Common myeloid progenitor, CD34-positive (primary cell): Measurements from ENCODE around the gene ANKRD50.

ENCODE experiments used
- CTCF ChIA-PET: fragments of 350-600 bp; sonication (Branson Sonifier 250); formaldehyde crosslinking; loops from one replicate; lab custom pipeline; 2021; ENCODE audit warnings: antibody characterized with exemption; lab: Charles Lee
- POLR2A ChIA-PET: fragments of 350-600 bp; sonication (Branson Sonifier 250); formaldehyde crosslinking; loops from one replicate; lab custom pipeline; 2021; ENCODE audit warnings: antibody characterized with exemption; lab: Charles Lee
- DNase-seq, 3 donors: peaks; one replicate each; pipeline versions ENCODE4 v3.0.0 to v3.0.0-alpha.2; 2013
- H3K27ac ChIP-seq, 2 experiments: 1 replicate in 1 of 2; 2 replicates in 1 of 2; pipeline ENCODE4 v1.7.0; 2013; ENCODE audit warnings: inconsistent platforms in 2 of 2, low read length in 2 of 2, mild to moderate bottlenecking in 2 of 2, low read depth in 1 of 2, moderate library complexity in 1 of 2; ENCODE audit not compliant: severe bottlenecking in 2 of 2, insufficient read depth in 1 of 2, poor library complexity in 1 of 2
- H3K27me3 ChIP-seq, 5 experiments: replicated peaks in 2 of 5; 1 replicate in 3 of 5; 2 replicates in 2 of 5; pipeline versions ENCODE4 v1.6.1 to v1.7.0; 2013; ENCODE audit warnings: low read length in 4 of 5, mild to moderate bottlenecking in 2 of 5, moderate library complexity in 2 of 5, inconsistent platforms in 1 of 5; ENCODE audit not compliant: insufficient read depth in 5 of 5, control insufficient read depth in 4 of 5
- H3K36me3 ChIP-seq, 4 experiments: 1 replicate in 2 of 4; 2 replicates in 2 of 4; pipeline versions ENCODE4 v1.6.1 to v1.7.0; 2013; ENCODE audit warnings: low read length in 3 of 4, control low read depth in 1 of 4, mild to moderate bottlenecking in 1 of 4; ENCODE audit not compliant: control insufficient read depth in 4 of 4, insufficient read depth in 4 of 4
- H3K4me1 ChIP-seq, 4 experiments: 1 replicate in 3 of 4; 2 replicates in 1 of 4; pipeline versions ENCODE4 v1.6.1 to v1.7.1; 2013; ENCODE audit warnings: low read length in 3 of 4, mild to moderate bottlenecking in 3 of 4, control low read depth in 1 of 4, inconsistent platforms in 1 of 4, moderate library complexity in 1 of 4; ENCODE audit not compliant: control insufficient read depth in 4 of 4, insufficient read depth in 4 of 4; ENCODE audit errors: control extremely low read depth in 1 of 4
- H3K4me3 ChIP-seq, 7 experiments: 1 replicate in 4 of 7; 2 replicates in 3 of 7; pipeline versions ENCODE4 v1.5.1 to v1.7.0; 2013; ENCODE audit warnings: mild to moderate bottlenecking in 7 of 7, low read length in 6 of 7, moderate library complexity in 6 of 7, inconsistent platforms in 2 of 7, low read depth in 2 of 7, control low read depth in 1 of 7; ENCODE audit not compliant: insufficient read depth in 4 of 7, control insufficient read depth in 1 of 7; ENCODE audit errors: extremely low read depth in 1 of 7
- H3K9me3 ChIP-seq, 5 experiments: 1 replicate in 4 of 5; 2 replicates in 1 of 5; pipeline versions ENCODE4 v1.6.1 to v1.7.1; 2013; ENCODE audit warnings: low read length in 4 of 5, mild to moderate bottlenecking in 2 of 5, inconsistent platforms in 1 of 5, low read depth in 1 of 5, moderate library complexity in 1 of 5; ENCODE audit not compliant: control insufficient read depth in 4 of 5, insufficient read depth in 2 of 5; ENCODE audit errors: control extremely low read depth in 1 of 5
- WGBS: methylation state at CpG from one replicate; pipeline ENCODE4 v1.1.5; 2013; ENCODE audit not compliant: insufficient coverage; 5-methylcytosine and 5-hydroxymethylcytosine counted together

Gene ANKRD50

GRCh38 chr4:124745985-124746801, 33.7 kb upstream of the ANKRD50 start:
- POLR2A ChIA-PET = no interaction called here
- Histone ChIP-seq H3K4me3 (no peak overlapping the region), H3K27me3 (no peaks in the 10 kb centered on the region), H3K4me1 (no peaks in the 10 kb centered on the region), H3K9me3 (no peaks in the 10 kb centered on the region), H3K36me3 (no peaks in the 10 kb centered on the region), H3K27ac (no peak overlapping the region)
- no peak for DNase-seq
- no CpG with 5 or more reads among the region's 5 CpGs for whole genome bisulfite sequencing
- CTCF ChIA-PET = no interaction called here

GRCh38 chr4:124743711-124744110, 31.2 kb upstream of the ANKRD50 start:
- ChIA-PET CTCF (no interaction called here), POLR2A (no interaction called here)
- H3K36me3 ChIP-seq = no peaks in the 10 kb centered on the region
- WGBS = 79% methylated on average over 4 of the region's 5 CpGs
- H3K4me3 ChIP-seq = no peak overlapping the region
- H3K27ac ChIP-seq = no peak overlapping the region
- H3K4me1 ChIP-seq = no peaks in the 10 kb centered on the region
- H3K9me3 ChIP-seq = no peaks in the 10 kb centered on the region
- DNase-seq = no peak
- no peaks in the 10 kb centered on the region for H3K27me3 ChIP-seq

- no peaks in the 10 kb centered on the region for H3K9me3 ChIP-seq
- CTCF ChIA-PET = interaction anchor here (0.7 to 1.1 kb wide), 2 partner anchors 10 to 62 kb away, joined by 3 read pairs; no protein-coding TSS in a partner anchor
- DNase-seq = no peak
- H3K27me3 ChIP-seq = no peaks in the 10 kb centered on the region
- POLR2A ChIA-PET = no interaction called here
- H3K4me3 ChIP-seq = no peak overlapping the region
- WGBS = 100% methylated on average over 1 of the region's 1 CpG
- no peaks in the 10 kb centered on the region for H3K36me3 ChIP-seq
- no peak overlapping the region for H3K27ac ChIP-seq
- no peaks in the 10 kb centered on the region for H3K4me1 ChIP-seq
Measured at GRCh38 chr4:124740501-124740900, 28.0 kb upstream of the ANKRD50 start.

- no peaks in the 10 kb centered on the region for H3K36me3 ChIP-seq
- H3K9me3 ChIP-seq = no peaks in the 10 kb centered on the region
- no peak overlapping the region for H3K27ac ChIP-seq
- ChIA-PET CTCF (no interaction called here), POLR2A (no interaction called here)
- no peaks in the 10 kb centered on the region for H3K27me3 ChIP-seq
- no peaks in the 10 kb centered on the region for H3K4me1 ChIP-seq
- DNase-seq = no peak
- H3K4me3 ChIP-seq = no peak overlapping the region
Measured at GRCh38 chr4:124738994-124739393, 26.5 kb upstream of the ANKRD50 start.

- Histone ChIP-seq H3K4me3 (no peak overlapping the region), H3K27ac (no peak overlapping the region), H3K9me3 (no peaks in the 10 kb centered on the region), H3K27me3 (no peaks in the 10 kb centered on the region), H3K36me3 (no peaks in the 10 kb centered on the region), H3K4me1 (no peaks in the 10 kb centered on the region)
- POLR2A ChIA-PET = no interaction called here
- CTCF ChIA-PET = no interaction called here
- 100% methylated on average over 1 of the region's 2 CpGs for WGBS
- DNase-seq = no peak
Measured at GRCh38 chr4:124737619-124738018, 25.1 kb upstream of the ANKRD50 start.

GRCh38 chr4:124736526-124736925, 24.0 kb upstream of the ANKRD50 start:
- no peak for DNase-seq
- ChIA-PET CTCF (no interaction called here), POLR2A (no interaction called here)
- no CpG with 5 or more reads among the region's 1 CpG for WGBS
- Histone ChIP-seq H3K4me3 (no peak overlapping the region), H3K27ac (no peak overlapping the region), H3K27me3 (no peaks in the 10 kb centered on the region), H3K9me3 (no peaks in the 10 kb centered on the region), H3K4me1 (no peaks in the 10 kb centered on the region), H3K36me3 (no peaks in the 10 kb centered on the region)

- Histone ChIP-seq H3K36me3 (no peaks in the 10 kb centered on the region), H3K4me3 (no peak overlapping the region), H3K9me3 (no peaks in the 10 kb centered on the region), H3K4me1 (no peaks in the 10 kb centered on the region), H3K27ac (no peak overlapping the region), H3K27me3 (no peaks in the 10 kb centered on the region)
- no peak for DNase-seq
- CTCF ChIA-PET = no interaction called here
- no CpG with 5 or more reads among the region's 5 CpGs for WGBS
- POLR2A ChIA-PET = no interaction called here
Measured at GRCh38 chr4:124727331-124727890, 14.9 kb upstream of the ANKRD50 start.
